Measurements from ENCODE around the gene DAZL. TPM values are rescaled to one million over a fixed set of nuclear protein-coding genes. Genes with fewer than 3 reads are reported as not detected.

The DAZL gene
- total RNA-seq, 1 donor from 2014 or later, result not detected

- Mint-ChIP-seq H3K27ac (no peak overlapping the region), H3K4me1 (ENCODE audit: low read depth) (no peaks in the 10 kb centered on the region), H3K9me3 (ENCODE audit: low read depth) (peaks cover 6% of the 10 kb centered on the region), H3K4me3 (ENCODE audit: low read depth) (no peak overlapping the region), H3K27me3 (no peaks in the 10 kb centered on the region), H3K36me3 (ENCODE audit: insufficient read depth) (no peaks in the 10 kb centered on the region)
- no peak for DNase-seq (ENCODE audit: low spot score, unreplicated experiment)
- no peak for TF ChIP-seq CTCF (IDR thresholded peaks at IDR 0.05; ENCODE audit: unreplicated experiment)
These were observed 37.1 kb downstream of the DAZL start for GRCh38 chr3:16568115-16568514.

- Mint-ChIP-seq H3K36me3 (ENCODE audit: insufficient read depth) (no peaks in the 10 kb centered on the region), H3K27ac (no peak overlapping the region), H3K4me3 (ENCODE audit: low read depth) (no peak overlapping the region), H3K4me1 (ENCODE audit: low read depth) (no peaks in the 10 kb centered on the region), H3K9me3 (ENCODE audit: low read depth) (peaks cover 6% of the 10 kb centered on the region), H3K27me3 (no peaks in the 10 kb centered on the region)
- no peak for DNase-seq (ENCODE audit: low spot score, unreplicated experiment)
- no peak for TF ChIP-seq CTCF (IDR thresholded peaks at IDR 0.05; ENCODE audit: unreplicated experiment)
These were observed 45.4 kb downstream of the DAZL start for GRCh38 chr3:16559653-16560365.

GRCh38 chr3:16554126-16554525 lies 51.1 kb downstream of the DAZL start:
- Mint-ChIP-seq H3K36me3 (ENCODE audit: insufficient read depth) (no peaks in the 10 kb centered on the region), H3K4me3 (ENCODE audit: low read depth) (no peak overlapping the region), H3K9me3 (ENCODE audit: low read depth) (no peaks in the 10 kb centered on the region), H3K4me1 (ENCODE audit: low read depth) (peaks cover 2% of the 10 kb centered on the region), H3K27me3 (peaks cover 18% of the 10 kb centered on the region), H3K27ac (no peak overlapping the region)
- TF ChIP-seq CTCF (IDR thresholded peaks at IDR 0.05; ENCODE audit: unreplicated experiment), result no peak
- no peak for DNase-seq (ENCODE audit: low spot score, unreplicated experiment)

- Mint-ChIP-seq H3K4me3 (ENCODE audit: low read depth) (no peak overlapping the region), H3K4me1 (ENCODE audit: low read depth) (peaks cover 2% of the 10 kb centered on the region), H3K27ac (no peak overlapping the region), H3K9me3 (ENCODE audit: low read depth) (peaks cover 2% of the 10 kb centered on the region), H3K36me3 (ENCODE audit: insufficient read depth) (no peaks in the 10 kb centered on the region), H3K27me3 (peaks cover 18% of the 10 kb centered on the region)
- DNase-seq (ENCODE audit: low spot score, unreplicated experiment), result no peak
- no peak for TF ChIP-seq CTCF (IDR thresholded peaks at IDR 0.05; ENCODE audit: unreplicated experiment)
These were observed 52.5 kb downstream of the DAZL start for GRCh38 chr3:16552757-16553156.

GRCh38 chr3:16551342-16551976 lies 53.8 kb downstream of the DAZL start:
- TF ChIP-seq CTCF (IDR thresholded peaks at IDR 0.05; ENCODE audit: unreplicated experiment), result no peak
- Mint-ChIP-seq H3K27ac (no peak overlapping the region), H3K4me3 (ENCODE audit: low read depth) (no peak overlapping the region), H3K36me3 (ENCODE audit: insufficient read depth) (no peaks in the 10 kb centered on the region), H3K4me1 (ENCODE audit: low read depth) (peaks cover 2% of the 10 kb centered on the region), H3K27me3 (peaks cover 18% of the 10 kb centered on the region), H3K9me3 (ENCODE audit: low read depth) (peaks cover 3% of the 10 kb centered on the region)
- DNase-seq (ENCODE audit: low spot score, unreplicated experiment), result no peak
